Measurements from ENCODE around the gene ZNF581.

DNA sequence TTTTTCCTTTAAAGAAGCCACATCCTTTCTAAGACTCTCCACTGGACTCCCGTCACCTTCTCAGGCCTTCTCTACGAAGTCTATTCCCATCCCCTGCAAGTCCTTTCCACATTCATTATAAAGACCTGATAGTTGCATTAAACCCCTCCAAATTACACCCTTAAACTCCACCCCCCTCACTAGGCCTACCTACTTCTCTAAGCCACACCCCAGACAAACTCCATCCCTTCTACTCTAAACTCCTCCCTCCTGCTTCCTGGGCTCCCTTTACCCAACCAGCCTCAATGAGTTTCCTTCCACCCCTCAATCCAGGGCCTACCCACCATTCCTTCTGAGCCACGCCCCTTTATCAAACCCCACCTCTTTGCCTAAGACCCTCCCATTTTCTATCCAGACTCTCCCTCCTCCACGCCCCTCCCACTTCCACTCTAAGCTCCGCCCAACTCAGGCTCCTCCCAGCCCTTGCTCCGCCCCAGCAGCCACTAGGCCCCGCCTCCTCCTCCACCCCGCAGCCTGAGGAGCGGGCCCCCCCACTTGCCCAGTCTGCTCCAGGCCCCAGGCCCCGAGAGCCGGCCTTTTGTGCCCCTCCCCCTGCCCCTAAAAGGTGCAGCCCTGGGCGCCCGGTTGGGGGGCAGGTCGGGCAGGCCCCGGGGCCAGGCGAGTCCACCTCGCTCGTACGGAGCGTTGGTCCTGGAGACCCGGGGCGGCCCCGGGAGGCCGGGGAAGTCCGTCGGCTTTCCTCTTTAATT, 44.6 kb upstream of the ZNF581 start:
- TF ChIP-seq POLR2A (IDR thresholded peaks at IDR 0.05) = peak; percentile 66 to 69
- TF ChIP-seq, protein P1, sequence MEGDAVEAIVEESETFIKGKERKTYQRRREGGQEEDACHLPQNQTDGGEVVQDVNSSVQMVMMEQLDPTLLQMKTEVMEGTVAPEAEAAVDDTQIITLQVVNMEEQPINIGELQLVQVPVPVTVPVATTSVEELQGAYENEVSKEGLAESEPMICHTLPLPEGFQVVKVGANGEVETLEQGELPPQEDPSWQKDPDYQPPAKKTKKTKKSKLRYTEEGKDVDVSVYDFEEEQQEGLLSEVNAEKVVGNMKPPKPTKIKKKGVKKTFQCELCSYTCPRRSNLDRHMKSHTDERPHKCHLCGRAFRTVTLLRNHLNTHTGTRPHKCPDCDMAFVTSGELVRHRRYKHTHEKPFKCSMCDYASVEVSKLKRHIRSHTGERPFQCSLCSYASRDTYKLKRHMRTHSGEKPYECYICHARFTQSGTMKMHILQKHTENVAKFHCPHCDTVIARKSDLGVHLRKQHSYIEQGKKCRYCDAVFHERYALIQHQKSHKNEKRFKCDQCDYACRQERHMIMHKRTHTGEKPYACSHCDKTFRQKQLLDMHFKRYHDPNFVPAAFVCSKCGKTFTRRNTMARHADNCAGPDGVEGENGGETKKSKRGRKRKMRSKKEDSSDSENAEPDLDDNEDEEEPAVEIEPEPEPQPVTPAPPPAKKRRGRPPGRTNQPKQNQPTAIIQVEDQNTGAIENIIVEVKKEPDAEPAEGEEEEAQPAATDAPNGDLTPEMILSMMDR (IDR thresholded peaks at IDR 0.05 in 4 of 5, conservative IDR thresholded peaks at IDR 0.05 in 1 of 5) = no peak

Measured in gastrocnemius medialis (tissue), 4 donors.